ENCODE results near the gene MCHR1.
"Not testable (repeated sequence)": the region's sequence is repeated elsewhere in the genome, so short reads cannot be mapped to it uniquely, and the experiment has no call there.

MCHR1 gene

DNA sequence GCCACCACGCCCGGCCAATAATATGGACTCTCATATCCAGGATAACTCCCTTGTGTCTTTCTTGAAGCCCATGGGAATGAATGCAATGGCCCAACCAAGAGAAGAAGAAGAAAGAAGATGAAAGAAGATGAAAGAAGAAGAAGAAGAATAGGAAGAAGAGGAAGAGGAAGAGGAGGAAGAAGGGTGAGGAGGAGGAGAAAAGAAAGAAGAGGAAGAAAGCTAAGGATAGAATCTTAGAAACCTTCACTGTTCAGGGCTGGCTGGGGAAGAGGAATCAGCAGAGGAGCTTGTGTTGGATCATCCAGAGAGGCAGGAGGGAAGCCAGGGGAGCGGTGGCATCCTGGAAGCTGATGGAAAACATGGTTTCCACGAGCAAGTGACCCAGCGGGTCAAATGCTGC is 28.9 kb downstream of the MCHR1 start:
- no peak overlapping the region for H3K4me3 ChIP-seq (ENCODE audit: low read depth, low read length)
- TF ChIP-seq, protein P1, sequence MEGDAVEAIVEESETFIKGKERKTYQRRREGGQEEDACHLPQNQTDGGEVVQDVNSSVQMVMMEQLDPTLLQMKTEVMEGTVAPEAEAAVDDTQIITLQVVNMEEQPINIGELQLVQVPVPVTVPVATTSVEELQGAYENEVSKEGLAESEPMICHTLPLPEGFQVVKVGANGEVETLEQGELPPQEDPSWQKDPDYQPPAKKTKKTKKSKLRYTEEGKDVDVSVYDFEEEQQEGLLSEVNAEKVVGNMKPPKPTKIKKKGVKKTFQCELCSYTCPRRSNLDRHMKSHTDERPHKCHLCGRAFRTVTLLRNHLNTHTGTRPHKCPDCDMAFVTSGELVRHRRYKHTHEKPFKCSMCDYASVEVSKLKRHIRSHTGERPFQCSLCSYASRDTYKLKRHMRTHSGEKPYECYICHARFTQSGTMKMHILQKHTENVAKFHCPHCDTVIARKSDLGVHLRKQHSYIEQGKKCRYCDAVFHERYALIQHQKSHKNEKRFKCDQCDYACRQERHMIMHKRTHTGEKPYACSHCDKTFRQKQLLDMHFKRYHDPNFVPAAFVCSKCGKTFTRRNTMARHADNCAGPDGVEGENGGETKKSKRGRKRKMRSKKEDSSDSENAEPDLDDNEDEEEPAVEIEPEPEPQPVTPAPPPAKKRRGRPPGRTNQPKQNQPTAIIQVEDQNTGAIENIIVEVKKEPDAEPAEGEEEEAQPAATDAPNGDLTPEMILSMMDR (IDR thresholded peaks at IDR 0.05; ENCODE audit: low read depth, low read length, missing control alignments), result no peak
- DNase-seq (ENCODE audit: low read depth), result no peak

DNA sequence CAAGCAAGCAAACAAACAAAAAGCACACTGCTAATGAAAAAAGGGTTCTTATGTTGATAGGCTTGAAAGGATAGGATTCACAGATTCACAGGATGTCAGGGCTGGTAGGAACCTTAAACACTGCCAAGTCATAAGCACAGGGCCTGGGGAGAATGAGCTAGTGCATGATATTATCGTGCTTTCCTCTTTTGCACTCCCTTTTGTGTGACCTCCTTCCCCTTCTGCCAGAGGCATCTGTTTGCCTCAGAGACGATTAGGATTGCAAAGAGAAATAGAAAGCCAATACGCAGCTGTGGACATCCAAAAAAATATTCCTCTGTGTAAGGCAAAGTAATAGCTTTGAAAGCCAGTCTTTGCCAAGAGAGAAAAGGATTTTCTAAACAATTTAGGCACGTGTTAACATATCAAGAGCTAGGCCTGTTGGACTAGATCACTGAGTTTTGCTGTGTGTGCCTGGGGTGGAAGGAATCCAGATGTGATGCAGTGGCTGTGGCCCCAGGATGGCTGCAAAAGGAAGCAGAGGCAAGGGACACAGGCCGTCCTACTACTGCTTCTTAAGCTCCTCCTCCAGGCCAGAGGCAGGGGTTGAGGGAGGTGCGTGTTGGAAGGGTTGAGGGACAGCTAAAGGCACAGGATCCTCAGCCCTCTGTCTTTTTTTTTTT is 30.6 kb downstream of the MCHR1 start:
- DNase-seq (ENCODE audit: low read depth), result no peak
- TF ChIP-seq, protein P1 (IDR thresholded peaks at IDR 0.05; ENCODE audit: low read depth, low read length, missing control alignments), result no peak
- no peak overlapping the region for H3K4me3 ChIP-seq (ENCODE audit: low read depth, low read length)

DNA sequence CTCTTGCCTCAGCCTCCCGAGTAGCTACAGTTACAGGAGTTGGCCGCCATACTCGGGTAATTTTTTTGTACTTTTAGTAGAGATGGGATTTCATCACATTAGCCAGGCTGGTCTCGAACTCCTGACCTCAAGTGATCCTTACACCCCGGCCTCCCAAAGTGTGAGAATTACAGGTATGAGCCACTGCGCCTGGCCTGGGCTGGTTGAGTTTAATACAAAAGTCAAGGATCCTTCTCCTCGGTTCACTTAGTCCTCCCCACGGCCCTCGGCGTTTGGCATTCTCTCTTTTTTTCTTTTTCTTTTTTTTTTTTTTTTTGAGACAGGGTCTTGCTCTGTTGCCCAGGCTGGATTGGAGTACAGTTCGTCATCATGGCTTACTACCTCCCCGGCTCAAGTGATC is 33.0 kb downstream of the MCHR1 start:
- H3K4me3 ChIP-seq (ENCODE audit: low read depth, low read length), result no peak overlapping the region
- DNase-seq (ENCODE audit: low read depth), result no peak
- TF ChIP-seq, protein P1 (IDR thresholded peaks at IDR 0.05; ENCODE audit: low read depth, low read length, missing control alignments), result no peak

DNA sequence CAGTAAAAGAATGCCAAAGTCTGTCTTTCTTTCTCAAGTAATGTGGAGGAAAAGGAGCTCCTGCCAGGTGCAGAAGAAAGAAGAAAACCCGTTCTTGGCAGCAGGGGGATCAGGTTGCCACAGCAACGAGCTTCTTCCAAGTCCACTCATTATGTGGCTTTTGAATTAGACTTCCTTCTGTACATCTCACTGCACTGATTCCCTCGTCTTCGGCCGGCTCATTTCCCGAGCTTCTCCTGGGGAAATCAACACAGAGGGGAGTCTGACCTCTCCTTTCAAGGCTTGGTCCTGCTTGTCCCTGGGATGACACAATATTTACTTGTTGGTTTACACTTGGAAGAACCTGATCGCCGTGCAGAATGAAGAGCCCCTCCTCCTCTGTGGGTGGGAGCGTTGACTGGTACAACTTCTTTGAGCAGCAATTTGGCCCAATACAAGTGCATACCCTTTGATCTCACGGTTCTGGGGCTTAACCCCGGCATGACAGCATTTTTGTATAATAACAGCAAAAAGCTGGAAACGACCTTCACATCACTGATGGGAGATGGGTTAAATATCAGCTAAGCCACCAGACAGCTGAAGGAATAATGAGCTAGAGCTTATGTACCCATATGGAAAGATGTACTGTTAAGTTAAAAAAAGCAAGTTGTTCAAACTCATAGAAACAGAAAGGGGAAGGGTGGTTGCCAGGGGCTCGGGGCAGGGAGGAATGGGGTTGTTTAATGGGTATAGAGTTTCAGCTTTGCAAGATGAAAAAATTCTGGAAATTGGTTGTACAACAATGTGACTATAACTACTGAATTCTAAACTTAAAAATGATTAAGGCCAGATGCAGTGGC is 35.4 kb downstream of the MCHR1 start:
- TF ChIP-seq, protein P1 (IDR thresholded peaks at IDR 0.05; ENCODE audit: low read depth, low read length, missing control alignments), result no peak
- DNase-seq (ENCODE audit: low read depth), result no peak
- H3K4me3 ChIP-seq (ENCODE audit: low read depth, low read length), result no peak overlapping the region

DNA sequence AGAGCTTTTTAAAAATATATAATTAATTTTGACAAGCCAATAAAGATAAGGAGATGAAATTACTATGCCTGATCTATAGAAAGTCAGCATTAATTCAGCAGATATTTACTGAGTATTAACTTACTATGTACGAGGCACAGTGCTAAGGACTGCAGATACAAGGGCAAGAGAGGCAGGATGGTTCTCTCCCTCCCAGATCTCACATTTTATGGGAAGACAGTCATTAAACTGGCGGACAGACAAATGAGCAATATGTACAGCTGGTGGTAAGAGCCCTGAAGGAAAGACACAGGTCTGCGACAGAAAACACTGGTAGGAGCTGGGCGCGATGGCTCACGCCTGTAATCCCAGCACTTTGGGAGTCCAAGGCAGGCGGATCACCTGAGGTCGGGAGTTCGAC is 36.8 kb downstream of the MCHR1 start:
- no peak for DNase-seq (ENCODE audit: low read depth)
- TF ChIP-seq, protein P1 (IDR thresholded peaks at IDR 0.05; ENCODE audit: low read depth, low read length, missing control alignments), result no peak
- H3K4me3 ChIP-seq (ENCODE audit: low read depth, low read length), result no peak overlapping the region

DNA sequence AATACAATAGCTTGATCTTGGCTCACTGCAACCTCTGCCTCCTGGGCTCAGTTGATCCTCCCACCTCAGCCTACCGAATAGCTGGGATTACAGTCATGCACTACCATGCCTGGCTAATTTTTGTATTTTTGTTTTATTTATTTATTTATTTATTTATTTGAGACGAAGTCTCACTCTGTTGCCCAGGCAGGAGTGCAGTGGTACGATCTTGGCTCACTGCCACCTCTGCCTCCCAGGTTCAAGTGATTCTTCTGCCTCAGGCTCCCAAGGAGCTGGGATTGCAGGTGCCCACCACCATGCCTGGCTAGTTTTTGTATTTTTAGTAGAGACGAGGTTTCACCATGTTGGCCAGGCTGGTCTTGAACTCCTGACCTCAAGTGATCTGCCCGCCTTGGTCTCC is 38.4 kb downstream of the MCHR1 start:
- not testable (repeated sequence) for DNase-seq (ENCODE audit: low read depth); H3K4me3 ChIP-seq (ENCODE audit: low read depth, low read length)

DNA sequence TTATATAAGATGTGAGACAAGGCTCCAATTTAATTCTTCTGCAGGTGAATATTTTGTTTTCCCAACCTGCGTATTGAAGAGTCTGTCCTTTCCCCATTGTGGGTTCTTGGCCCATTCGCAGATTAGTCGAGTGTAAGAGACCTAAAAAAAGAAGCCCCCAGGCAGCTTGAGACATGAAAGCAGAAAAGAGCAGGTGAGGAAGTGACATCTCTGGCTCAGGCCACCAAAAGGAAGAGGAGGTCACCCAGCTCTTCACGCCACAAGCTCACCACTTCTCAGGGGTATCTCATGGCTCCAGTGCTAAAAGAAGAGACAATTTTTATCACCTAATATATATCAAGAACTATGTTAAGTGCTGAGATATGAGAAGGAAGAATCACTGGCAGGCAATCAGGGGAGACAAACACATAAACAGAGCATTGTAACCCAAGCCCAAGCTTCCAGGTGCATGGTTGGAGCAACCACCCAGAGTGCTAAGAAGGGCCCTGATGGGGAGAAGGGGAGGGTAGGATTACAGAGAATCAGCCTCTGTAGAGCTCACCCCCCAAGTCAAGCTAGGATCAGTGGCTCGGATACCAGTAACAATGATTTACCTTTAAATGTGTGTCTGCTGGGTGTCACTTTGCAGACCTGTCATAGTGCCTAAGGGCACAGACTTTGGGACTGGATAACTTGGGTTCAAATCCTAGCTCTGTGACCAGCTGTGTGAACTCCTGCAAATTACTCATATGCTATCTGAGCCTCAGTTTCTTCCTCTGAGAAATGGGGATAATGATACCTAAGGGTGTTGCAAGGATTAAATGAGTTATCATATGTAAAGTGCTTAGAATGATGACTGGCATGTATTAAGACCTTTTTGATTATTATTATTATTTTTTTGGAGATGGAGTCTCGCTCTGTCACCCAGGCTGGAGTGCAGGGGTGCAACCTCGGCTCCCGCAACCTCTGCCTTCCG is 39.2 kb downstream of the MCHR1 start:
- TF ChIP-seq, protein P1 (IDR thresholded peaks at IDR 0.05; ENCODE audit: low read depth, low read length, missing control alignments), result no peak
- H3K4me3 ChIP-seq (ENCODE audit: low read depth, low read length), result no peak overlapping the region
- no peak for DNase-seq (ENCODE audit: low read depth)
